SK-N-MC (cell line): Measurements from ENCODE around the gene ELOVL1.

Experiments used
- EZH2 ChIP-seq: fragments of 200-600 bp; sonication (generic); IDR thresholded peaks from one replicate; pipeline ENCODE4 v1.6.1; 2017; ENCODE audit warnings: antibody characterized with exemption
- FOXP2 ChIP-seq: optimal IDR thresholded peaks from 2 replicates; pipeline ENCODE3; 2011; ENCODE audit warnings: mild to moderate bottlenecking, moderate library complexity; ENCODE audit not compliant: insufficient read depth; ENCODE audit errors: extremely low read length, control extremely low read depth
- POLR2AphosphoS5 ChIP-seq: IDR thresholded peaks from 2 replicates; pipeline ENCODE4 v1.6.1; 2012; ENCODE audit warnings: mild to moderate bottlenecking, low read depth, low read length, borderline replicate concordance

DNA sequence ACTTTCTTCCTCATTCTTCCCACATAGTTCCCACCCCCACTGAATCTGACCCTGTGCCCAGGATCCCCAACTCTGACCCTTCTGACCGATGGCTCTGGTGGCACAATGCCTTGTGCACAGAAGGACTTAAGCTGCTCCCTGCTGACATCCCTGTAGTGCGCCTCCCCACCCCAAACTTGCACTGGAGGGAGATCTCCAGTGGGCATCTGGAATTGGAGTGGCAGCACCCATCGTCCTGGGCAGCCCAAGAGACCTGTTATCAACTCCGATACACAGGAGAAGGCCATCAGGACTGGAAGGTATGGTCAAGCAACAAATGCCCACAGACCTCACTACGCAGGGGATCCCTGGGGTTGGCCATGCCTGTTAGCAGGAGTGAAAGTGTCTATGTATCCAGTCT is 21.2 kb downstream of the ELOVL1 start:
- TF ChIP-seq EZH2, result no peak
- TF ChIP-seq POLR2AphosphoS5, result no peak
- TF ChIP-seq FOXP2, result no peak
